Measurements from ENCODE around the gene NOTCH1.
"Not testable (repeated sequence)": the region's sequence is repeated elsewhere in the genome, so short reads cannot be mapped to it uniquely, and the experiment has no call there.

GRCh38 chr9:136558846-136559245 is 13.0 kb upstream of the NOTCH1 start:
- not testable (repeated sequence) for TF ChIP-seq CTCF (IDR thresholded peaks at IDR 0.05; ENCODE audit: insufficient read depth, low read length, poor library complexity, severe bottlenecking); EZH2phosphoT487 (conservative IDR thresholded peaks at IDR 0.05; ENCODE audit: low read length)
